Melanocyte of skin (primary cell): Measurements from ENCODE around the gene CDKN1B. TPM values are rescaled to one million over a fixed set of nuclear protein-coding genes. Genes with fewer than 3 reads are reported as not detected.

Experiments used
- small RNA-seq, 2 donors: library from RNA; depleted of rRNA; stranded (forward); fragments of <200 nt; gene quantifications; one replicate each; pipeline ENCODE3, GENCODE V24; 2012
- total RNA-seq, 2 donors: library from RNA; depleted of rRNA; stranded (reverse); fragments of >200 nt; gene quantifications; 2 replicates each; pipeline ENCODE4 v1.2.3, GENCODE V29; 2012

CDKN1B gene
- 10 to 100 TPM; 38.9 to 57.3 TPM for total RNA-seq

GRCh38 chr12:12716793-12717585 lies at the start of gene CDKN1B:
CDKN1B (plus strand) TSS chr12:12717368; CDS start chr12:12717840, 472 bp downstream.

Small RNAs within 50 kb of the gene (small RNA-seq; reads per million reads assigned to genes)
- gene MIR613, result 0 reads per million in 2 donors

Other genes with a start within 250 kb of the CDKN1B start
- gene DUSP16, start 154.5 kb upstream of the CDKN1B start, total RNA-seq, result 10 to 100 TPM; 19.0 to 31.0 TPM
- gene CREBL2, start 105.5 kb upstream of the CDKN1B start, total RNA-seq, result 10 to 100 TPM; 31.3 to 41.0 TPM
- 10 to 100 TPM in 1 of 2 donors, 1 to 10 TPM in 1; 6.5 to 20.6 TPM for gene GPR19, start 21.2 kb upstream of the CDKN1B start, total RNA-seq
- gene APOLD1, start 68.3 kb downstream of the CDKN1B start, total RNA-seq, result 100 to 1,000 TPM in 1 of 2 donors, 10 to 100 TPM in 1; 10.3 to 363 TPM
- 10 to 100 TPM; 63.0 to 71.9 TPM for gene DDX47, start 96.0 kb downstream of the CDKN1B start, total RNA-seq
- 10 to 100 TPM; 28.9 to 39.6 TPM for gene GPRC5A, start 174.2 kb downstream of the CDKN1B start, total RNA-seq
- not detected for gene GPRC5D, start 234.8 kb downstream of the CDKN1B start, total RNA-seq